ENCODE data around the gene TTC7B.

The TTC7B gene

DNA sequence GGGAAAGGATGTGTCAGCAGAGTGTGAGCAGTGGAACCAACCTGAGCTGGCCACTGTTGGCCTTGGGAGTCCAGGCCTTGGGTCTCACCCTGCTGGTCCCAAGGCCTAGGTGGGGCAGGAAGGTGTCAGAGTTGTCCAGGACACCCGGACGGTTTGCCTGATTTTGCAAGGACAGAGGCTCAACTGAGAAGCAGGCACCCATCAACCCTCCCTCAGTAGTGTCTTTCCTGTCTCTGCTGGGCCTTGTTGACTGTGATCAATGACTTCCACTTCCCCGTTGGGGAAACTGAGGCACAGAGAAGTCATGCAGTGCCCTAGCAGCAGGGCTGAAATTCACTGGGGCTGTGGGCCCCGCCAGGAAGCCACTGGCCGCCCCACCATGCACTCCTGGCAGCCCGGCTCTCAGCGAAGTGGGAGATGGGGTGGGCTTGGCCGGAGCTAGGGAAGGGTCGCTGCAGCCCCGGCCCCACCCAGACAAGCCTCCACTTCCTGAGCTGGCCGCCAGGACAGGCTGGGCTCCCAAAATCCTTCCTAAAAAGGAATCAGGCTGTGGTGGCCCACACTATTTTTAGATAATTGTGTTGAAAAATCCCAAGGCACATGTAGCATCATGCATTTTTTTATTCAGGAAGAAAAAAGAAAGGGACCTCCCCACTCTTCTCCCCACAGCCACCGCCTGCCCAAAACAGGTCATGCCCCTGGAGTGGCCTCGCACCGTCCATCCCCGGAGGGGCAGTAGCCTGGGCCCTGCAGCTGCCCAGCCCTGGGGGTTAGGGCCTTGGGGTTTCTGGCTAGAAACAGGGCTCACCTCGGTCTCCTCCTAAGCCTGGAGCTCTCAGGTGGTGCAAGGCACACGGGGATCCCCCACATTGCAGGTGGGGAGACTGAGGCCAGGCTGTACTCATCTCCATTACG, 292.0 kb downstream of the TTC7B start:
- Histone ChIP-seq H3K36me3 (ENCODE audit: control insufficient read depth, insufficient read depth, low read length) (no peaks in the 10 kb centered on the region), H3K27ac (no peak overlapping the region), H3K27me3 (ENCODE audit: control insufficient read depth, insufficient read depth, low read length) (no peaks in the 10 kb centered on the region), H3K4me3 (ENCODE audit: low read depth, low read length) (no peak overlapping the region), H2AFZ (no peak overlapping the region), H3K9me3 (ENCODE audit: control insufficient read depth, low read length) (no peaks in the 10 kb centered on the region), H3K4me1 (peaks cover 27% of the 10 kb centered on the region), H3K9ac (no peak overlapping the region), H3K79me2 (no peaks in the 10 kb centered on the region), H3K4me2 (ENCODE audit: low read length) (no peak overlapping the region)
- TF ChIP-seq, protein P1, sequence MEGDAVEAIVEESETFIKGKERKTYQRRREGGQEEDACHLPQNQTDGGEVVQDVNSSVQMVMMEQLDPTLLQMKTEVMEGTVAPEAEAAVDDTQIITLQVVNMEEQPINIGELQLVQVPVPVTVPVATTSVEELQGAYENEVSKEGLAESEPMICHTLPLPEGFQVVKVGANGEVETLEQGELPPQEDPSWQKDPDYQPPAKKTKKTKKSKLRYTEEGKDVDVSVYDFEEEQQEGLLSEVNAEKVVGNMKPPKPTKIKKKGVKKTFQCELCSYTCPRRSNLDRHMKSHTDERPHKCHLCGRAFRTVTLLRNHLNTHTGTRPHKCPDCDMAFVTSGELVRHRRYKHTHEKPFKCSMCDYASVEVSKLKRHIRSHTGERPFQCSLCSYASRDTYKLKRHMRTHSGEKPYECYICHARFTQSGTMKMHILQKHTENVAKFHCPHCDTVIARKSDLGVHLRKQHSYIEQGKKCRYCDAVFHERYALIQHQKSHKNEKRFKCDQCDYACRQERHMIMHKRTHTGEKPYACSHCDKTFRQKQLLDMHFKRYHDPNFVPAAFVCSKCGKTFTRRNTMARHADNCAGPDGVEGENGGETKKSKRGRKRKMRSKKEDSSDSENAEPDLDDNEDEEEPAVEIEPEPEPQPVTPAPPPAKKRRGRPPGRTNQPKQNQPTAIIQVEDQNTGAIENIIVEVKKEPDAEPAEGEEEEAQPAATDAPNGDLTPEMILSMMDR (IDR thresholded peaks at IDR 0.05) = no peak

DNA sequence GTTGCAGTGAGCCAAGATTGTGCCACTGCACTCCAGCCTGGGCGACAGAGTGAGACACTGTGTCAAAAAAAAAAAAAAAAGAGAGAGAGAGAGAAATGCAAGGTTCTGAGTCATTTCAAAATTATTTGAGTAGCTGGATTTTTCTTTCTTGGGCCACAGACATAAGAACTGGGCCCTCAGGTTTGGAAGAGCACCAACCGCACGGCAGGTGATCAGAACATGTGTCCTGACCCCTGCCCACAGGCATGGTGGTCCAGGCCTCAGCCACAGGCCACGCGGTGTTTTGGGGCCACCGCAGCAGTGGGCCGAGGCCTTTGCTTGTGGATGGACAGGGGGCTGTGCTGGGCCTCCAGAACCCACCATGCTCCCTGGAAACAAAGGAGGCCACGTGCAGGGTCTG, 292.7 kb downstream of the TTC7B start:
- no peak overlapping the region for H2AFZ ChIP-seq
- H3K4me1 ChIP-seq = peaks cover 33% of the 10 kb centered on the region
- no peaks in the 10 kb centered on the region for H3K36me3 ChIP-seq (ENCODE audit: control insufficient read depth, insufficient read depth, low read length)
- no peak overlapping the region for H3K4me3 ChIP-seq (ENCODE audit: low read depth, low read length)
- no peaks in the 10 kb centered on the region for H3K9me3 ChIP-seq (ENCODE audit: control insufficient read depth, low read length)
- H3K79me2 ChIP-seq = no peaks in the 10 kb centered on the region
- H3K27me3 ChIP-seq (ENCODE audit: control insufficient read depth, insufficient read depth, low read length) = no peaks in the 10 kb centered on the region
- TF ChIP-seq, protein P1 (IDR thresholded peaks at IDR 0.05) = no peak
- H3K9ac ChIP-seq = no peak overlapping the region
- H3K27ac ChIP-seq = no peak overlapping the region
- H3K4me2 ChIP-seq (ENCODE audit: low read length) = no peak overlapping the region

DNA sequence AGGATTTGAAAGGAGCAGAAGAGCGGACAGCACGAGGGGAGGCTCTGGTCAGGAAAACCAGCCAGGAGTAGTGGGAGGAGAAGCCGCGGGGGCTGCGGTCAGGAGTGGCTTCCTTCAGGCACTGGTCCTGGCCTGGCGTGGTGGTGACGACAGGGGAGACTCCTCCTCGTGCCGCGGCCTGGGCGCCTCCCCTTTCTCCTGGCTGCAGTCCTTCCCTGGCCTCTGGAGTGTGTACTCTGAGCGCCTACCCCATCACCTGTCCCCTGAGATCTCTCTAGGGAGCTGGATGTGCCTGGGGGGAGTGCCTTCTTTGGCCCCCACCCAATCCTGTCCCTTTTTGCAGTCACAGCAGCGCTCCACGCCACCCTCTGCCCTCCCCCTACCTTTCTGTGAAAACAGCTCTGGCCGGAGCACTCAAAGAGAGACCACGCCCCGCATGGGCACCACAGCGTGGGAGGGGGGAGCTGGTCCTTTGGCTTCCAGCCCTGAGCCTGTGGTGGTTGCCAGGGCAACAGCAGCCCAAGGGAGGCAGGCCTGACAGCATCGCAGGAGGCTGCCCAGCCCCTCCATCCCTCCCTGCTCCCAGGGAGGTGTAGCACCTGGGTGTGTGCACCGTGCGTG, 293.5 kb downstream of the TTC7B start:
- H3K4me3 ChIP-seq (ENCODE audit: low read depth, low read length) = no peak overlapping the region
- no peaks in the 10 kb centered on the region for H3K36me3 ChIP-seq (ENCODE audit: control insufficient read depth, insufficient read depth, low read length)
- no peaks in the 10 kb centered on the region for H3K9me3 ChIP-seq (ENCODE audit: control insufficient read depth, low read length)
- TF ChIP-seq, protein P1 (IDR thresholded peaks at IDR 0.05) = no peak
- H3K27ac ChIP-seq = peak overlapping the region; percentile 93
- peak overlapping the region; percentile 50 for H3K4me2 ChIP-seq (ENCODE audit: low read length)
- peak overlapping the region; percentile 79 for H2AFZ ChIP-seq
- peaks cover 41% of the 10 kb centered on the region for H3K4me1 ChIP-seq
- no peaks in the 10 kb centered on the region for H3K27me3 ChIP-seq (ENCODE audit: control insufficient read depth, insufficient read depth, low read length)
- no peaks in the 10 kb centered on the region for H3K79me2 ChIP-seq
- H3K9ac ChIP-seq = no peak overlapping the region

DNA sequence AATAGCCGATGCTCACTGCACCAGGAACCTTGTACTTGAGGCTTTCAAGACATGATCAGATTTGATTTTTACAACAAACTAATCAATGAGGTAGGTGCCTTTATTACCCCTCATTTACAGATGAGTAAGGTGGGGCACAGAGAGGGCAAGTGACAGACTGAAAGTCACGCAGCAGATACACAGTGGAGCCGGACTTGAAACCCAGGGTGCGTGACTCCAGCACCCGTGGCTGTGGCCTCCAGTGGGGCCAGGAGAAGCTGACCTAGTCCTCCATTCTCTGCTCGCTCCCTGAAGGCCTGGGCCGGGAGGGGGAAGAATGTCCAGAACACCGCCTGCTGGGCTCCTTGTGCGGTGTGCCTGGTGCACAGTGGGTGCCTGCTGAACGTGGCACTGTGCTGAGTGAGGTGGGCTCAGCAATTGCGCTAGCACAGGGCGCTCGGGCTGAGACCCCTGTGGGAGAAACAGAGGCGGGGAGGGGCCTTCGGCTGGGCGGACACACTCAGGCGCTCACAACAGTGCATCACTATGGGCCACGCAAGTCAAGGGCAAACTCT, 294.2 kb downstream of the TTC7B start:
- no peak overlapping the region for H3K9ac ChIP-seq
- H3K9me3 ChIP-seq (ENCODE audit: control insufficient read depth, low read length) = no peaks in the 10 kb centered on the region
- H3K79me2 ChIP-seq = no peaks in the 10 kb centered on the region
- peak overlapping the region; percentile 56 for H3K4me2 ChIP-seq (ENCODE audit: low read length)
- no peak overlapping the region for H3K4me3 ChIP-seq (ENCODE audit: low read depth, low read length)
- H2AFZ ChIP-seq = peak overlapping the region; percentile 87
- TF ChIP-seq, protein P1 (IDR thresholded peaks at IDR 0.05) = no peak
- peak overlapping the region; percentile 93 for H3K27ac ChIP-seq
- H3K4me1 ChIP-seq = peaks cover 48% of the 10 kb centered on the region
- no peaks in the 10 kb centered on the region for H3K36me3 ChIP-seq (ENCODE audit: control insufficient read depth, insufficient read depth, low read length)
- H3K27me3 ChIP-seq (ENCODE audit: control insufficient read depth, insufficient read depth, low read length) = no peaks in the 10 kb centered on the region

Measured in parathyroid adenoma (tissue), 2 donors.